Stimulated activated CD4-positive, alpha-beta T cell treated with anti-CD3 and anti-CD28 coated beads, Interleukin-4, amount 100 ng/mL, for 4 hours (primary cell): ENCODE data around the gene RAB3IL1.

Source experiments
- DNase-seq, 2 experiments: peaks; one replicate each; pipeline ENCODE4 v3.0.0-alpha.2; 2020

Gene RAB3IL1

GRCh38 chr11:61903845-61904244 is 13.5 kb downstream of the RAB3IL1 start:
- DNase-seq: no peak

- no peak for DNase-seq
Measured at GRCh38 chr11:61902313-61902712, 15.1 kb downstream of the RAB3IL1 start.

- DNase-seq: no peak
Measured at GRCh38 chr11:61901397-61901796, 16.0 kb downstream of the RAB3IL1 start.

- DNase-seq: no peak
Measured at GRCh38 chr11:61900251-61900650, 17.1 kb downstream of the RAB3IL1 start.

- DNase-seq: peak; percentile 82 to 92
Measured at GRCh38 chr11:61899146-61899841, 18.1 kb downstream of the RAB3IL1 start.

GRCh38 chr11:61898247-61898582 is 19.2 kb downstream of the RAB3IL1 start:
- DNase-seq: no peak

- peak; percentile 65 to 76 for DNase-seq
Measured at GRCh38 chr11:61897387-61898246, 19.7 kb downstream of the RAB3IL1 start.

GRCh38 chr11:61896665-61897386 is 20.5 kb downstream of the RAB3IL1 start:
- no peak for DNase-seq

GRCh38 chr11:61895718-61896059 is 21.7 kb downstream of the RAB3IL1 start:
- DNase-seq: no peak

GRCh38 chr11:61895046-61895717 is 22.2 kb downstream of the RAB3IL1 start:
- no peak for DNase-seq

GRCh38 chr11:61893981-61894380 is 23.4 kb downstream of the RAB3IL1 start:
- no peak for DNase-seq

GRCh38 chr11:61892085-61892370 is 25.3 kb downstream of the RAB3IL1 start:
- no peak for DNase-seq

GRCh38 chr11:61891331-61892084 is 25.9 kb downstream of the RAB3IL1 start, which contains the start of gene FADS3:
FADS3 (minus strand) TSS chr11:61891545; CDS start chr11:61891381, 164 bp downstream.
- peak; percentile 44 to 58 for DNase-seq

- DNase-seq: peak in 1 of 2 experiments; percentile 24
Measured at GRCh38 chr11:61890529-61891330, 26.6 kb downstream of the RAB3IL1 start.

GRCh38 chr11:61889831-61890230 is 27.5 kb downstream of the RAB3IL1 start:
- no peak for DNase-seq

- no peak for DNase-seq
Measured at GRCh38 chr11:61888590-61888989, 28.8 kb downstream of the RAB3IL1 start.

GRCh38 chr11:61887839-61888494 is 29.4 kb downstream of the RAB3IL1 start:
- DNase-seq: no peak

- no peak for DNase-seq
Measured at GRCh38 chr11:61886643-61887042, 30.7 kb downstream of the RAB3IL1 start.

GRCh38 chr11:61885784-61886580 is 31.4 kb downstream of the RAB3IL1 start:
- DNase-seq: no peak

- DNase-seq: no peak
Measured at GRCh38 chr11:61885166-61885778, 32.1 kb downstream of the RAB3IL1 start.
